ENCODE measurements around the gene HIP1.
A peak's percentile ranks its signal among the peaks of the same experiment; 100 is the strongest.

The HIP1 gene

GRCh38 chr7:75667938-75668337 lies 70.8 kb downstream of the HIP1 start:
- no peak for DNase-seq

GRCh38 chr7:75663302-75663907 lies 75.3 kb downstream of the HIP1 start:
- no peak for DNase-seq

GRCh38 chr7:75662579-75663301 lies 76.0 kb downstream of the HIP1 start:
- no peak for DNase-seq

GRCh38 chr7:75660566-75661215 lies 78.0 kb downstream of the HIP1 start:
- DNase-seq = no peak

DNA sequence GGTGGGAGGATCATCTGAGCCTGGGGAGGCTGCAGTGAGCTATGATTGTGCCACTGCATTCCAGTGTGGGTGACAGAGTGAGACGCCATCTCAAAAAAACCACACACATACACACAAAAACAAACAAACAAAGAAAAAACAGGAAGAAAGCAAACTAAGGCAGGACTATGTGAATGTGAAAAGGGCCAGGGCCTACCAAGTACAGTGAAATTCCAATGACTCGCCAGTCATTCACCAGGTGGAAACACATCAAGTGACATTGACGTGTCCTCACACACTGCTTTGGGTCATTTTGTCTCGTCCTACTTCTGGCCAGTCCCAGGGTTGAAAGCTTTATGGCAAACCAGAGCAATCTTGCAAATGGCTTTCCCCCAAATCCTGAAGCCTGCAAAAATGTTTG lies 79.9 kb downstream of the HIP1 start:
- no peak for DNase-seq

GRCh38 chr7:75658369-75658768 lies 80.4 kb downstream of the HIP1 start:
- no peak for DNase-seq

- no peak for DNase-seq
Observed at GRCh38 chr7:75657866-75658265, 80.9 kb downstream of the HIP1 start.

- no peak for DNase-seq
Observed at GRCh38 chr7:75656740-75657139, 82.0 kb downstream of the HIP1 start.

DNA sequence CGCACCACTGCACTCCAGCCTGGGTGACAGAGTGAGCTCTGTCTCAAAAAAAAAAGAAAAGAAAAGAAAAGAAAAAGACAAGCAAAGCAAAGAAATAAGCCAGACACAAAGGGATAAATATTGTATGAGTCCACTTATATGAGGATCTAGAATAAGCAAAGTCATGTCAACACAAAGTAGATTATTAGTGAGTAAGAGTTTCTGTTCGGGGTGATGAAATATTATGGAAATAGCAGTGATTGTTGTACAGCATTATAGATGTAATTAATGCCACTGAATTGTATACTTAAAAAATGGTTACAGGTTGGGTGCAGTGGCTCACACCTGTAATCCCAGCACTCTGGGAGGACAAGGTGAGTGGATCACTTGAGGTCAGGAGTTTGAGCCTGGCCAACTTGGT lies 83.2 kb downstream of the HIP1 start:
- DNase-seq = no peak

- DNase-seq = no peak
Observed at GRCh38 chr7:75654855-75655254, 83.9 kb downstream of the HIP1 start.

GRCh38 chr7:75653651-75654050 lies 85.1 kb downstream of the HIP1 start:
- no peak for DNase-seq

DNA sequence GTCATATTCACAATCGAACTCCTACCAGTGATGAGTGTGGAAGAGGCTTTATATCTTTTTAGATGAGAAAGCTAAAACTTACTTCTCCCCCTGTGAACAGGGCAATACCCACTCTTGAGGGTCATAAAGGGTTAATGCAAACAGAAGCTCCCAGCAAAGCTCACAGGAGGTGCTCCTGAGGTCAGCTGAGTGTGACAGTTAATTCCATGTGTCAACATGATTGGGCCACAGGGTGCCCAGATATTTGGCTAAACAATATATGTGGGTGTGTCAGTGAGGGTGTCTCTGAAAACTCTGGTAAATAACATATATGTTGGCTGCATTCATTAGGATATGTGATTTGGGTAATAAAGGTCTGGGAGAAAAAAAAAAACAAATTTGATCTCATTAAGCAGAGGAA lies 86.0 kb downstream of the HIP1 start:
- no peak for DNase-seq

- DNase-seq = no peak
Observed at GRCh38 chr7:75650681-75651080, 88.1 kb downstream of the HIP1 start.

DNA sequence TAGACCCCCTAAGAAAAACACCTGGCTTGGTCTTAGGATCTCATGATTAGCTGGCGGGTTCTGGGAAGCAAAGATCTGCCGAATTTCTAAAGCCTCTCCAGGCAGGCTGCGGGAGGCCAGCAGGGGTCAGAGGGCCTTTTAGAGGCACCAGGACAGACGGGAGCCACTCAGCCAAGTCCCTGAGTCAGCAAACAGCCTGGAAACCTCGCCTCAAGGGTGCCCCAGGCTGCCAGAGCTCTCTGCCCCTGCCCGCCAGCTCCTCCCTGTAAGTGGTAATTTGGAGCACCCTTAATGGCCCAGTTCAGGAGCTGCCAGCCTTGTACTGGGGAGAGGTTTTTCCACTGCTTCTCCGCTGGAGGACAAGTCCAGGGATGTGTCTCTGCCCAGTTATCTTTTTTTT lies 88.7 kb downstream of the HIP1 start:
- DNase-seq = no peak

- DNase-seq = no peak
Observed at GRCh38 chr7:75649462-75649861, 89.3 kb downstream of the HIP1 start.

DNA sequence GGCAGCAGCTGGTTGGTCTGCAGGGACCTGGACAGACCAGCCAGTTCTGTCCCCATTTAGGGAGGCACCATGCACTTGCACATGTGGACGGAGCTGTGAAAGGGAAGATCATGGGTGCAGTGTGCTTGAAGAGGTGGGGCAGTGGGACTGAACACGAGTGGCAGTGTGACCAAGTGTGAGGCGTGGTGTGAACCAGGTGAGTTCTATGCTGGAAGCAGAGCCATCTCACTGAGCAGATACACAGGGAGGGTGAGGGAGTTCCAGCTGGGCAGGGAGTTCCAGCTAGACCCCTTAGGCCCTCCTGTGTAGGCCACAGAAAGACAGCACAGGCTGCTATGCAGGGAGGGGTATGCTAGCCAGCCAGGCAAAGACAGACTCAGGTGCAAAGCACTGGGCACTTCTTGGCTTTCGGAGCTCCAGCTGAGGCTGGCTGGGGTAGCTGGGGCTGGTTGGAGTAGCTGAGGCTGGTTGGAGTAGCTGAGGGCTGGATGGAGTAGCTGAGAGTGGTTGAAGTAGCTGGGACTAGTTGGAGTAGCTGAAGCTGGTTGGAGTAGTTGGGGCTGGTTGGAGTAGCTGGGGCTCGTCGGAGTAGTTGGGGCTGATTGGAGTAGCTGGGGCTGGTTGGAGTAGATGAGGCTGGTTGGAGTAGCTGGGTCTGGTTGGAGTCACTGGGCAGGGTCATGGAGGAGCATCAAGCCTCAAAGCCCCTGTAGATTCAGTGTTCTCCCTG lies 90.9 kb downstream of the HIP1 start:
- no peak for DNase-seq

DNA sequence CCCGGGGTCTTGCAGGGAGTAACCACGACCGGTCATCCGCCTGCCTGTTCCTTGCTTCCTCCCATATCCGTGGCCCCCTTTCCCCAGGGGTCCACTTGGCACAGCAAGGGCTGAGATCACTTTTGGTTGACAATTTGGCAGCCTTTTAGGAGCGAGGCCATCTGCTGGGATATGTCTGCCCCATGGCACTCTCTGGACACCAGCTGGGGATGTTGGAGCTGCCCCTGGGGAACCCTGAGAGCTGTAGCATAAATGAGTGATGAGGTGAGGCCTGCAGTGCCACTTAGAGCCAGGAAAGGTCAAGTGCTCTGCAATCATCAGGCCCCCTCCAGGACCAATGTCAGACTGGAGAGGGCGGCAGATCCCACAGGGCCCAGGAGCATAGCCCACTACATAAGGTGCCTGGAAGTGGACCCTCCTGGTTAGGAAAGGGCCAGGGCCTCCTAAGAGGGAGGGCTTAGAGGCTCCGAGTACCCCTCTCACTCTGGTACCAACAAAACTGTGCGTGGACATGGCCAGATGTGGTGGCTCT lies 92.1 kb downstream of the HIP1 start:
- DNase-seq = no peak

- no peak for DNase-seq
Observed at GRCh38 chr7:75645570-75645969, 93.2 kb downstream of the HIP1 start.

GRCh38 chr7:75644589-75644988 lies 94.2 kb downstream of the HIP1 start:
- no peak for DNase-seq

GRCh38 chr7:75642810-75643486 lies 95.8 kb downstream of the HIP1 start:
- peak; percentile 49 for DNase-seq

GRCh38 chr7:75640201-75640600 lies 98.5 kb downstream of the HIP1 start:
- DNase-seq = no peak

DNA sequence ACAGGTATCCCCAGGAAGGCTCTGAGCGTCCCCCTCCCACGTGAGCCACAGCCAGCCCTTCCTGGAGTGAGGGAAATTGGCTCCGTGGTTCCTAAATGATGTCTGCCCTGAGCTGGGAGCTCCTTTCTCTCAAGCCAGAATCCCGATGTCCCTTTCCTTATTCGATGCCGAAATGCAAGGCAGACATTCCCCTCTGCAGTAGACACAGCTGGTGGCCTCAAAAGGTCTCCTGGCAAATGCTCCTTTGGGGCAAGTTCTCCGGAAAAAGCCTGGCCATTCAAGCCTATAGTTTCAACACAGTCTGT lies 98.9 kb downstream of the HIP1 start:
- DNase-seq = no peak

Measured in central memory CD4-positive, alpha-beta T cell (primary cell).